Measurements from ENCODE around the gene STIM1. TPM values are rescaled to one million over a fixed set of nuclear protein-coding genes. Genes with fewer than 3 reads are reported as not detected.

Gene STIM1
- total and polyA plus RNA-seq, 10 of the 15 experiments (the other 5 are each of a cell fraction or from before 2014, with no cell fraction given): 8.6 to 57.7 (median 29.3) TPM

GRCh38 chr11:4094348-4095291 lies 239.2 kb downstream of the STIM1 start, which contains the start of gene RRM1 (continued):
- TF ChIP-seq BHLHE40 (IDR thresholded peaks at IDR 0.05; ENCODE audit: borderline replicate concordance in 1 of 2, low read depth in 2 of 2, low read length in 1 of 2): peak; percentile 26 to 57; a peak in 2 of 4 replicates
- 0 out of 2 replicates have a peak, but pooled peaks have one; percentile 28 for TF ChIP-seq ZNF217 (IDR thresholded peaks at IDR 0.05)
- TF ChIP-seq EGR1 (IDR thresholded peaks at IDR 0.05; ENCODE audit: borderline replicate concordance in 1 of 2, low read depth in 2 of 2, low read length in 2 of 2): peak; percentile 43 to 78
- no peak; the same call in 1 of the 2 replicates for TF ChIP-seq CBFB (IDR thresholded peaks at IDR 0.05; ENCODE audit: low read depth)
- TF ChIP-seq SUPT20H (IDR thresholded peaks at IDR 0.05; ENCODE audit: borderline replicate concordance, control insufficient read depth, low read depth, low read length): no peak
- peak; percentile 97 for TF ChIP-seq E2F4 (IDR thresholded peaks at IDR 0.05; ENCODE audit: low read depth, low read length)
- TF ChIP-seq BCLAF1 (IDR thresholded peaks at IDR 0.05): no peak
- peak; percentile 76 for TF ChIP-seq MAX (IDR thresholded peaks at IDR 0.05; ENCODE audit: low read depth, low read length)
- TF ChIP-seq ZSCAN29 (IDR thresholded peaks at IDR 0.05): no peak
- no peak for TF ChIP-seq FOXM1 (IDR thresholded peaks at IDR 0.05; ENCODE audit: low read depth, low read length)
- no peak for TF ChIP-seq KAT2A (conservative IDR thresholded peaks at IDR 0.05; ENCODE audit: control insufficient read depth, low read depth, low read length)
- TF ChIP-seq NKRF (conservative IDR thresholded peaks at IDR 0.05): peak; percentile 90
- 0 out of 2 replicates have a peak, but pooled peaks have one; percentile 42 for TF ChIP-seq NR2F1 (conservative IDR thresholded peaks at IDR 0.05)
- peak; percentile 99 for TF ChIP-seq RB1 (IDR thresholded peaks at IDR 0.05; ENCODE audit: borderline replicate concordance)
- TF ChIP-seq ZNF24 (IDR thresholded peaks at IDR 0.05): no peak
- no peak for TF ChIP-seq ZNF274 (IDR thresholded peaks at IDR 0.05; ENCODE audit: insufficient read depth, insufficient read length)
- TF ChIP-seq SREBF1 (IDR thresholded peaks at IDR 0.05; ENCODE audit: low read length): no peak
- no peak for TF ChIP-seq REST (IDR thresholded peaks at IDR 0.05; ENCODE audit: low read depth, low read length)
- no peak for TF ChIP-seq ASH2L (IDR thresholded peaks at IDR 0.05; ENCODE audit: borderline replicate concordance, low read depth)

Measured in GM12878 (cell line).